Activated CD8-positive, alpha-beta T cell treated with anti-CD3 and anti-CD28 coated beads for 36 hours (primary cell): ENCODE results near the gene EGFR. TPM values are rescaled to one million over a fixed set of nuclear protein-coding genes. Genes with fewer than 3 reads are reported as not detected.

Experiments
- ATAC-seq: fragments of 200-7000 bp; cut with Tn5 transposase; one replicate; pipeline ENCODE4 v1.10.0; 2021; ENCODE audit warnings: mild to moderate bottlenecking, moderate library complexity
- CTCF ChIA-PET: fragments of 350-600 bp; sonication (Branson Sonifier 250); formaldehyde crosslinking; loops from one replicate; lab custom pipeline; 2021; ENCODE audit warnings: antibody characterized with exemption; lab: Charles Lee
- POLR2A ChIA-PET: fragments of 350-600 bp; sonication (Branson Sonifier 250); formaldehyde crosslinking; loops from one replicate; lab custom pipeline; 2021; ENCODE audit warnings: antibody characterized with exemption; lab: Charles Lee
- DNase-seq: peaks from one replicate; pipeline ENCODE4 v3.0.0-alpha.2; 2020
- H3K27ac Mint-ChIP-seq: one replicate; pipeline ENCODE4 v1.8.0; 2021; ENCODE audit warnings: mild to moderate bottlenecking, mixed read lengths
- H3K27me3 Mint-ChIP-seq: one replicate; pipeline ENCODE4 v1.8.0; 2021; ENCODE audit warnings: mixed read lengths
- H3K36me3 Mint-ChIP-seq: one replicate; pipeline ENCODE4 v1.8.0; 2021; ENCODE audit warnings: low read depth, mixed read lengths
- H3K4me1 Mint-ChIP-seq: one replicate; pipeline ENCODE4 v1.8.0; 2021; ENCODE audit warnings: low read depth, mixed read lengths
- H3K4me3 Mint-ChIP-seq: one replicate; pipeline ENCODE4 v1.8.0; 2021; ENCODE audit warnings: mild to moderate bottlenecking, moderate library complexity, mixed read lengths
- H3K9me3 Mint-ChIP-seq: one replicate; pipeline ENCODE4 v1.8.0; 2021; ENCODE audit warnings: mixed read lengths
- CTCF ChIP-seq: fragments of 200-600 bp; IDR thresholded peaks from one replicate; pipeline ENCODE4 v1.8.0; 2022; ENCODE audit warnings: antibody characterized with exemption, mild to moderate bottlenecking
- intact Hi-C: fragments of 100-400 bp; cut with micrococcal nuclease; formaldehyde crosslinking; loops from one replicate; pipeline ENCODE4 v1.10.0; 2022
- total RNA-seq, 2 experiments: library from RNA; stranded (reverse); gene quantifications; one replicate each; pipeline ENCODE4 v1.2.3, GENCODE V29; 2021

EGFR gene
- total RNA-seq, 2 experiments from 2014 or later, result not detected

GRCh38 chr7:55104712-55105433 is 86.1 kb downstream of the EGFR start:
- DNase-seq (no peak), ATAC-seq (no peak)
- Mint-ChIP-seq H3K36me3 (no peaks in the 10 kb centered on the region), H3K4me1 (peaks cover 3% of the 10 kb centered on the region), H3K4me3 (no peak overlapping the region), H3K27ac (no peak overlapping the region), H3K9me3 (no peaks in the 10 kb centered on the region), H3K27me3 (peaks cover 28% of the 10 kb centered on the region)
- TF ChIP-seq CTCF, result no peak
- ChIA-PET POLR2A (no interaction called here), CTCF (no interaction called here)
- intact Hi-C loops, result no loop called here

- H3K4me3 Mint-ChIP-seq, result no peak overlapping the region
- ATAC-seq, result no peak
- H3K27me3 Mint-ChIP-seq, result peaks cover 28% of the 10 kb centered on the region
- DNase-seq, result no peak
- CTCF ChIA-PET, result no interaction called here
- intact Hi-C loops, result no loop called here
- TF ChIP-seq CTCF, result no peak
- no peak overlapping the region for H3K27ac Mint-ChIP-seq
- H3K4me1 Mint-ChIP-seq, result peaks cover 3% of the 10 kb centered on the region
- POLR2A ChIA-PET, result no interaction called here
- H3K9me3 Mint-ChIP-seq, result no peaks in the 10 kb centered on the region
- no peaks in the 10 kb centered on the region for H3K36me3 Mint-ChIP-seq
Measured at GRCh38 chr7:55105952-55106351, 87.1 kb downstream of the EGFR start.

DNA sequence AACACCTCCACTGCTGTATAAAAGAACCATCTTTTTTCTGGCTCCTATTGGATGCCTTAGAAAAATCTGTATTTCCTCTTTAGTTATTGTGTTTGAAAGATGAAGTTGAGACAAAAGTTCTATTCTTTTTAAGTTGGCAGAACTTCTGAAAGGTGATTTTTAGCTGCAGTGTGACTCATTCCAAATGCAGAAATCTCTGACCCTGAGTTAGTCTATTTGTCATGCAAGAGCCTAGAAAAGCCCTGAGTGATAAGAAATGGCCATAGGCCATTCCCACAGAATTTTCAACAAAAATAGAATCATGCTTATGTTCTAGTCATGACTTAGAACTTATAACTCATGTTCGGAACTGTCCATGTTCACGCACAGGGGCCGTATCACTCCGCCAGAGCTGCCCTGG is 89.1 kb downstream of the EGFR start:
- intact Hi-C loops, result no loop called here
- TF ChIP-seq CTCF, result no peak
- no peak for DNase-seq
- peaks cover 22% of the 10 kb centered on the region for H3K27me3 Mint-ChIP-seq
- H3K4me3 Mint-ChIP-seq, result no peak overlapping the region
- no peaks in the 10 kb centered on the region for H3K9me3 Mint-ChIP-seq
- H3K27ac Mint-ChIP-seq, result no peak overlapping the region
- H3K36me3 Mint-ChIP-seq, result no peaks in the 10 kb centered on the region
- ChIA-PET CTCF (no interaction called here), POLR2A (no interaction called here)
- peaks cover 3% of the 10 kb centered on the region for H3K4me1 Mint-ChIP-seq
- no peak for ATAC-seq

DNA sequence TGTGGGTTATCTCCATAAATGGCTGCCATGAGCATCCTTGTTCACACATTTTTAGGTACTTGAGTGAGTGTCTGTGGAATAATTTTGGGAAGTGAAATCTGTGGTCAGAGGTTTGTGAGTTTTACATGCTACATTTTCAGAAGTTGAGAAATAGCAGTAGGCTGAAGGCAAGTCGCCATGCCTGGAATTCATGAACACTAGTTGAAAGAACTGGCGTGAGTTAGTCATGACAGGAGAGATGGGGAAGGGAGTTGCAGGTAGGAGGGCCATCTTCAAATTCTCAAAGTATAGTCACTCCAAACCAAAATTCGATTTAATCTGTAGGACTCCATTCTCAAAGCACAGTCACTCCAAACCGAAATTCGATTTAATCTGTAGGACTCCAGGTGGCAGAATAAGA is 89.6 kb downstream of the EGFR start:
- no peak overlapping the region for H3K27ac Mint-ChIP-seq
- H3K4me3 Mint-ChIP-seq, result no peak overlapping the region
- ATAC-seq, result no peak
- DNase-seq, result no peak
- intact Hi-C loops, result no loop called here
- H3K4me1 Mint-ChIP-seq, result peaks cover 3% of the 10 kb centered on the region
- POLR2A ChIA-PET, result no interaction called here
- no peak for TF ChIP-seq CTCF
- H3K9me3 Mint-ChIP-seq, result no peaks in the 10 kb centered on the region
- CTCF ChIA-PET, result no interaction called here
- H3K27me3 Mint-ChIP-seq, result peaks cover 23% of the 10 kb centered on the region
- no peaks in the 10 kb centered on the region for H3K36me3 Mint-ChIP-seq

DNA sequence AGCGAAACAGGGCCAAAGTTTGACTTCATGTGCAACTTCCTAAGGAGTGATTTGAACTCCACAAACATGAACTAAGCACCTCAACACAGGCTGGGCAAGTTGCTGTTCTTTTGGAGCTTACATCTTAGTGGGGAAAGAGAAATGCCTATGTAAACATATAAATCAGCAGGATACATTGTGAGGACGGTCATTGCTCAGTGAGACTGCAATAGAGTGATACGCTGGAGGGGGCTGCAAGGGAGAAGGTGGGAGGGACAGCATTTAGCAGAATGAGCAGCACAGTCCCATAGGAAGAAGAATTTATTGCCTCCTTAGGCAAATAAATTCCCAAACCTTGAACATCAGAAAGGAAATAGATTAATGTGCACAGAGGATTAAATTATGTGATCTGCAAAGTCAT is 90.0 kb downstream of the EGFR start:
- H3K27ac Mint-ChIP-seq, result no peak overlapping the region
- intact Hi-C loops, result no loop called here
- no peaks in the 10 kb centered on the region for H3K9me3 Mint-ChIP-seq
- ChIA-PET CTCF (no interaction called here), POLR2A (no interaction called here)
- no peak overlapping the region for H3K4me3 Mint-ChIP-seq
- peaks cover 3% of the 10 kb centered on the region for H3K4me1 Mint-ChIP-seq
- no peak for ATAC-seq
- H3K36me3 Mint-ChIP-seq, result no peaks in the 10 kb centered on the region
- no peak for DNase-seq
- peaks cover 24% of the 10 kb centered on the region for H3K27me3 Mint-ChIP-seq
- no peak for TF ChIP-seq CTCF
